PC-9 (cell line): ENCODE data around the gene TTLL5. TPM values are rescaled to one million over a fixed set of nuclear protein-coding genes. Genes with fewer than 3 reads are reported as not detected.

Source experiments
- BruUV-seq: library from RNA; stranded (reverse); fragments of 400-500 nt; replicated peaks from 2 replicates; lab custom pipeline; 2021; lab: Mats Ljungman, UMichigan
- CTCF ChIA-PET: fragments of 300-600 bp; sonication (Branson Sonifier 250); formaldehyde crosslinking; loops from one replicate; lab custom pipeline; 2022; ENCODE audit warnings: antibody characterized with exemption; lab: Charles Lee
- POLR2A ChIA-PET: fragments of 300-600 bp; sonication (Branson Sonifier 250); formaldehyde crosslinking; loops from one replicate; lab custom pipeline; 2022; ENCODE audit warnings: antibody characterized with exemption; ENCODE audit not compliant: unreplicated experiment; lab: Charles Lee
- DNase-seq, 2 experiments: peaks; one replicate each; pipeline versions ENCODE4 v3.0.0 to v3.0.0-alpha.2; 2015 to 2022; ENCODE audit warnings: mixed read lengths in 1 of 2
- H2AFZ ChIP-seq: fragments of 200-600 bp; sonication (generic); 2 replicates; pipeline ENCODE4 v1.8.1; 2017; ENCODE audit warnings: antibody characterized with exemption
- H3F3A ChIP-seq: fragments of 200-600 bp; sonication (generic); 2 replicates; pipeline ENCODE4 v1.8.1; 2017; ENCODE audit warnings: antibody characterized with exemption, mild to moderate bottlenecking, low read depth; ENCODE audit not compliant: insufficient read depth
- H3K27ac ChIP-seq: fragments of 200-600 bp; sonication (generic); 2 replicates; pipeline ENCODE4 v1.6.1; 2016; ENCODE audit warnings: mixed run types
- H3K27me3 ChIP-seq: fragments of 200-600 bp; sonication (generic); 2 replicates; pipeline ENCODE4 v1.6.1; 2016; ENCODE audit warnings: low read depth, mixed run types; ENCODE audit not compliant: insufficient read depth
- H3K36me3 ChIP-seq: fragments of 200-600 bp; sonication (generic); 2 replicates; pipeline ENCODE4 v1.6.1; 2016; ENCODE audit warnings: low read depth, mixed run types
- H3K4me1 ChIP-seq: fragments of 200-600 bp; sonication (generic); replicated peaks from 2 replicates; pipeline ENCODE4 v1.6.1; 2016; ENCODE audit warnings: mixed run types; ENCODE audit not compliant: insufficient read depth
- H3K4me2 ChIP-seq: fragments of 200-600 bp; sonication (generic); 2 replicates; pipeline ENCODE4 v1.6.1; 2017; ENCODE audit warnings: mixed run types
- H3K4me3 ChIP-seq: fragments of 200-600 bp; sonication (generic); 2 replicates; pipeline ENCODE4 v1.6.1; 2016; ENCODE audit warnings: mixed run types
- H3K79me2 ChIP-seq: fragments of 200-600 bp; sonication (generic); 2 replicates; pipeline ENCODE4 v1.6.1; 2017; ENCODE audit warnings: low read depth, mixed run types
- H3K9me2 ChIP-seq: fragments of 200-600 bp; sonication (generic); 2 replicates; pipeline ENCODE4 v1.8.1; 2017; ENCODE audit warnings: mild to moderate bottlenecking; ENCODE audit not compliant: insufficient read depth
- H3K9me3 ChIP-seq: fragments of 200-600 bp; sonication (generic); 2 replicates; pipeline ENCODE4 v1.8.1; 2016; ENCODE audit warnings: low read depth; ENCODE audit not compliant: insufficient read depth
- H4K20me1 ChIP-seq: fragments of 200-600 bp; sonication (generic); 2 replicates; pipeline ENCODE4 v1.8.1; 2017; ENCODE audit not compliant: insufficient read depth
- CTCF ChIP-seq: fragments of 200-600 bp; sonication (generic); conservative IDR thresholded peaks from 2 replicates; pipeline ENCODE4 v1.6.1; 2017; ENCODE audit warnings: mixed run types, antibody characterized with exemption, mild to moderate bottlenecking, moderate library complexity
- EZH2 ChIP-seq: fragments of 200-600 bp; sonication (generic); IDR thresholded peaks from 2 replicates; pipeline ENCODE4 v1.8.0; 2017; ENCODE audit warnings: antibody characterized with exemption, low read depth
- intact Hi-C: fragments of 100-400 bp; cut with micrococcal nuclease; formaldehyde crosslinking; loops from one replicate; pipeline ENCODE4 v1.10.0; 2022; ENCODE audit not compliant: unreplicated experiment
- total RNA-seq: library from RNA; stranded (reverse); gene quantifications from 2 replicates; pipeline ENCODE4 v1.2.3, GENCODE V29; 2021

Gene TTLL5
- total RNA-seq, 1 experiment from 2014 or later, result 75.3 TPM

- no peaks in the 10 kb centered on the region for H3K9me2 ChIP-seq
- peaks cover 26% of the 10 kb centered on the region; the same call in 1 of the 2 replicates for H3K36me3 ChIP-seq
- no peaks in the 10 kb centered on the region for H4K20me1 ChIP-seq
- no peak for DNase-seq
- no peaks in the 10 kb centered on the region for H3F3A ChIP-seq
- H3K4me1 ChIP-seq, result no peaks in the 10 kb centered on the region
- intact Hi-C loops, result no loop called here
- ChIA-PET CTCF (no interaction called here), POLR2A (no interaction called here)
- H3K27ac ChIP-seq, result no peak overlapping the region
- H3K4me2 ChIP-seq, result no peak overlapping the region
- no peaks in the 10 kb centered on the region for H3K9me3 ChIP-seq
- BruUV-seq, result TSS peak; percentile 17
- H2AFZ ChIP-seq, result no peak overlapping the region
- no peaks in the 10 kb centered on the region for H3K27me3 ChIP-seq
- H3K4me3 ChIP-seq, result no peak overlapping the region
- no peak for TF ChIP-seq EZH2
- TF ChIP-seq CTCF, result no peak
- H3K79me2 ChIP-seq, result no peaks in the 10 kb centered on the region
Observed at GRCh38 chr14:75697386-75697785, 36.3 kb downstream of the TTLL5 start.

DNA sequence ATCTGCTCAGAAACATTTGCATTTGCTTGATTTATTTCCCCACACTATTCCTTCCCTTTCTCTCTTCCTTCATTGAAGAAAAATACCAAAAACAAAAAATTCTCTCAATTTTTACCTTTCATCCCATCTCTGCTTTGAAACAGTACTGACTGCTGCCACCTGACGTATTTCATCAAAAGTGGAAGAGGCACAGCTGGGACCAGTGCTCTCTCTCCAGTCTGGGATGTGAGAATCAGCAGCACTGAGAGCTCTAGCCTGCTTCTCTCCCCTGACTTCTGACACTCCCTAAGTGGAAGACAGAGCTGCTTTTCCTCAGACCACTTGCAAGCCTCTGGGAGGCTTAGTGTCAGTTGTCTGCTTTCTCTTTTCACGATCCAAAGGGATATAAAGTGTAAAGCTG, 36.9 kb downstream of the TTLL5 start:
- BruUV-seq, result no TSS peak
- TF ChIP-seq EZH2, result no peak
- TF ChIP-seq CTCF, result no peak

GRCh38 chr14:75699331-75699730, 38.3 kb downstream of the TTLL5 start:
- DNase-seq, result no peak
- intact Hi-C loops, result no loop called here
- Histone ChIP-seq H3K36me3 (0 out of 2 replicates have a peak, but pooled peaks cover 17% of the 10 kb centered on the region), H3K27me3 (no peaks in the 10 kb centered on the region), H2AFZ (no peak overlapping the region), H3K4me2 (no peak overlapping the region), H3K79me2 (no peaks in the 10 kb centered on the region), H3K9me2 (no peaks in the 10 kb centered on the region), H4K20me1 (no peaks in the 10 kb centered on the region), H3K27ac (no peak overlapping the region), H3K4me3 (no peak overlapping the region), H3F3A (no peaks in the 10 kb centered on the region), H3K4me1 (no peaks in the 10 kb centered on the region), H3K9me3 (no peaks in the 10 kb centered on the region)
- no peak for TF ChIP-seq EZH2
- no peak for TF ChIP-seq CTCF
- no TSS peak for BruUV-seq
- CTCF ChIA-PET, result no interaction called here
- POLR2A ChIA-PET, result no interaction called here

More for the DNA sequence above, 36.9 kb downstream of the TTLL5 start:
- Histone ChIP-seq H3K27me3 (no peaks in the 10 kb centered on the region), H2AFZ (no peak overlapping the region), H3F3A (no peaks in the 10 kb centered on the region), H3K27ac (no peak overlapping the region), H3K79me2 (no peaks in the 10 kb centered on the region), H3K9me2 (no peaks in the 10 kb centered on the region), H3K36me3 (peaks cover 26% of the 10 kb centered on the region; the same call in 1 of the 2 replicates), H4K20me1 (no peaks in the 10 kb centered on the region), H3K4me1 (no peaks in the 10 kb centered on the region), H3K4me3 (no peak overlapping the region), H3K4me2 (no peak overlapping the region), H3K9me3 (no peaks in the 10 kb centered on the region)
- DNase-seq, result no peak
- intact Hi-C loops, result no loop called here
- CTCF ChIA-PET, result no interaction called here
- POLR2A ChIA-PET, result no interaction called here
